Retina (tissue), 1 donor: ENCODE data around the gene EFNA2.
A peak's percentile ranks its signal among the peaks of the same experiment; 100 is the strongest.
"Not testable (repeated sequence)": the region's sequence is repeated elsewhere in the genome, so short reads cannot be mapped to it uniquely, and the experiment has no call there.

Experiments
- DNase-seq: peaks from one replicate; pipeline ENCODE4 v3.0.0-alpha.2; 2016

The EFNA2 gene

DNA sequence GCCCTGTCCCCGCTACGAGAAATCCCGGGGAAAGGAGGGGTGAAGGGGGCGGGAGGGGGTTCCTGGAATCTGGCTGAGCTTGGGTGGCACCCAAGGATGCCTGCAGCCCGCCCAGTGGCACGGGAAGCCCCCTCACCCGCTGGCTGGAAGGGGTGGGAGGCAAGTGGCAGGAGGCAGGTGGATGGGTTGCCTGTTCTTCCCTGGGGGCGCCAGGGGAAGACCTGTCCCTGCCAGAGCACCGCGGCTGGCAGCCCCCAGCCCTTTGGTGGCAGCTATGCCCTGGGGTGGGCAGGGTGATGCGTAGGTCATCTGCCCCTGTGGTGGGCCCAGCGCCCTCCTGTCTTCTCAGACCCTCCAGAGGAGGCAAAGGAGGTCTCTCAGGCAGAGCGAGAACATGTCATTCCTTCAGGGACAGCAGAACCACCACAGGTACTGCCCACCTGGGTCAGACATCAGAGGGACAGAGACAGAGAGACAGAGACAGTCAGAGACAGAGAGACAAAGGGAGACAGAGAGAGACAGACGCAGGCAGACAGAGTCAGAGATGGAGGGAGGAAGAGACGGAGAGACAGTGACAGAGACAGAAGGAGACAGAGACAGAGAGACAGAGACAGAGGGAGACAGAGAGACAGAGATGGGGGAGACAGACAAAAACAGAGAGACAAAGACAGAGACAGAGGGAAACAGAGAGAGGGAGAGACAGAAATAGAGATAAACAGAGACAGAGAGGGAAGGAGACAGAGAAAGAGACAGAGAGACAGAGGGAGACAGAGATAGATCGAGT is 36.7 kb downstream of the EFNA2 start:
- no peak for DNase-seq

- DNase-seq, result no peak
Measured at GRCh38 chr19:1324249-1324805, 38.7 kb downstream of the EFNA2 start.

DNA sequence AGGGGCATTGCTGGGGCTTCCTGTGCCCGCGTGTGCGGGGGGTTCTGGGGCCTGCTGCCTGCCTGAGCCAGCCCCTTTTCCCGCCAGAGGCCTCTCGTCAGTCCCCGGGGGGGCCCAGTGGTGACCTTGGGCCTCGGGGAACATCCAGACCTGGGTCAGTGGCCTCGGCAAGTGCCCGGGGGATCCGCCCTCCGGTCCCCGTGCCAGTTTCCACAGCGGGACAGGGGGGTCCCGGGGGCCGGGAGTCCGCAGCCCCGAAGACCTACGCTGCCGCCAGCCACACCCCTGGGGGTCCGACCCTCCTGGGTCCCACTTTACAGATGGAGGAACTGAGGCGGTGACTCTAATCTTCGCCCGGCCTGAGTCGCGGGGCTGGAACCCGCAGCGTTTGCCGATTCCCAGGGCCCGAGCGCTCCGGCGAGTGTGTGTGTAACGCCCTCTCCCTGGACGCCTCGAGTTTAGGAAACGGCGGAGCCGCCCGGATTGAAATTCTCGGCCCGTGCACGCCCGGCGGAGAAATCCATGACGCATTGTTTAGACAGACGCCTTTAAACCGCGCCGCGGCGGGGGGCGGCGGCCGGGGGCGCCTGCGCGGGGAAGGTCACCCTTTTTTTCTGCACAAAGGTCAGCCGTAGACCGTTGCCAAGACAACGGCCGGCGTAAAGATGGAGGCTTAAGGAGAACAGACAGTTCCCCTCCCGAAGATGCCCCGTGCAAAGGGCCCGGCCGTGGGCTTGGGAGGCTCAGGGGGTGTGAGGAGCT is 39.3 kb downstream of the EFNA2 start:
- peak; percentile 91 for DNase-seq

DNA sequence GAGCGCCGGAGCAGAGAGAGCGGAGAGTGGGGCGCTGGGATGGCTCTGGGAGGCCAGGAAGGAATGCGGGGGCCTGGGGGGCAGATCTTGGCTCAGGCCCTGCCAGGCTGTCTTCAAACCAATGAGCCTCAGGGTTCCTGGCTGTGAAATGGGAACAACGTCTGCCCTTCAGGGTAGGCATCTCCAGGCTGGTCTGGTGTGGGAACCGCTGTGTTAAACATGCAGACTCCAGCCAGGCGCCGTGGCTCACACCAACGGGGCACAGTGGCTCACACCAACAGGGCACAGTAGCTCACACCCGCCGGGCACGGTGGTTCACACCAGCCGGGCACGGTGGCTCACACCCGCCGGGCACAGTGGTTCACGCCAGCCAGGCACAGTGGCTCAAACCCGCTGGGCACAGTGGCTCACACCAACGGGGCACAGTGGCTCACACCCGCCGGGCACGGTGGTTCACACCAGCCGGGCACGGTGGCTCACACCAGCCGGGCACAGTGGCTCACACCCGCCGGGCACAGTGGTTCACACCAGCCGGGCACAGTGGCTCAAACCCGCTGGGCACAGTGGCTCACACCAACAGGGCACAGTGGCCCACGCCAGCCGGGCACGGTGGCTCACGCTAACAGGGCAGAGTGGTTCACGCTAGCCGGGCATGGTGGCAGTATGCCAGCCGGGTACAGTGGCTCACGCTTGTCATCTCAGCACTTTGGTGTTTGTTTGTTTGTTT is 40.1 kb downstream of the EFNA2 start:
- DNase-seq, result no peak

DNA sequence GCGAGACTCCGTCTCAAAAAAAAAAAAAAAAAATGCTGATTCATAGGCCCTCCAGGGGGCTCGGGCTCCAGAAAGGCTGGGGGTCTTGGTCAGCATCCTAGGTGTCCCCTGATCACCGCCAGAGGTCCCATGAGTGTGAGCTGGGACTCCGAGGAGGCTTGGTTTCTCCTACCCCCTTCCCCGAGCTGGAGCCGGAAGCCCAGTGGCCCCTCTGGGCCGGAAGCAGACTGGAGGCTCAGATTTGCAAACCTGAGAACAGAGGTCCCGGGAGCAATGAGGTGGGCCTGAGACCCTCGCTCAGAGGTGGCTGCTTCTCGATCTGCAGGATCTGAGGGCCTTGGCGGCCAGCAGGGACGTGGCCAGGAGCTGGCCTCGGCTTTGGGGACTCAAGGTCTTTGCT is 41.5 kb downstream of the EFNA2 start:
- DNase-seq, result no peak

DNA sequence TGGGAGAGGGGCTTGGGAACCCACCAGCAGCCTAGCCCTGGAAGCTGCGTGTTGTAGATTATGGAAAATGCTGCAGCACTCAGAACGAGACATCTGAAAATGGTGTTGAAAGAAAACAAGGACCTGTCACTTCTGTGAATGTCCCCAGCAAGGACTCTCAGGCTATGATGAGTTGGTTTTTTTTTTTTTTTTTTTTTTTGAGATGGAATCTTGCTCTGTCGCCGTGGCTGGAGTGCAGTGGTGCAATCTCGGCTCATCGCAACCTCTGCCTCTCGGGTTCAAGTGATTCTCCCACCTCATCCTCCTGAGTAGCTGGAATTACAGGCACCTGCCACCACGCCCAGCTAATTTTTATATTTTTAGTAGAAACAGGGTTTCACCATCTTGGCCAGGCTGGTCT is 46.5 kb downstream of the EFNA2 start:
- not testable (repeated sequence) for DNase-seq

- no peak for DNase-seq
Measured at GRCh38 chr19:1336079-1336684, 50.5 kb downstream of the EFNA2 start.

GRCh38 chr19:1340681-1341469 is 55.2 kb downstream of the EFNA2 start:
- no peak for DNase-seq

DNA sequence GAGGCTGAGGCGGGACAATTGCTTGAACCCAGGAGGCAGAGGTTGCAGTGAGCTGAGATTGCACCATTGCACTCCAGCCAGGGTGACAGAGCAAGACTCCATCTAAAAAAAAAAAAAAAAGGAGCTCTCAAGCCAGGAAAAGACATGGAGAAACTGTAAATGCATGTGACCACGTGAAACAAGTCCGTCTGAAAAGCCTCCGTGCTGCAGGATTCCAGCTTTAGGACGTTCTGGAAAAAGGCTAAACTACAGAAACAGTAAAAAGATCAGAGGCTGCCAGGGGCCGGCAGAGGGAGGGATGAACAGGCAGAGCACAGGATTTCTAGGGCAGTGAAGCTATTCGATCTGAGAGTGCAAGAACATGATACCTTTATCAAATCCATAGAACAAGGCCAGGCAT is 57.4 kb downstream of the EFNA2 start:
- no peak for DNase-seq

DNA sequence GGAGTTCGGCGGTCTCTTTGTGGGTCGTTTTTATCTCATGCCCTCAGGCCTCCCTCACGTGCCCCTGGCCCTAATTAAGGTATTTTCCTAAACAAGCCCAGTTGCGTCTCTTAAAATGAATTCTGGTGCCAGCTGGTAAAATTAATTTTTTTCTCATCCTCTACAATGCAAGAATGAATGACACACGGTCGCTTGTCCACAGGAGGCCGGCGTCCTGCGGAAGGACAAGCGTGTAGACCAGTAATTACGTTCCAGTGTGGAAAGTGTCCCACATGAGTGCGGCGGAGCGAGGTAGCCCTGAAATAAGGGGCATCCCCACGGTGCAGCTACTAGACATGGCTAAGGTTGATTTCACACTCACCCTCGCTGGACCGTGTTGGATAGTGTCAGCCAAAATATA is 63.5 kb downstream of the EFNA2 start:
- no peak for DNase-seq

GRCh38 chr19:1350867-1351266 is 65.2 kb downstream of the EFNA2 start:
- peak; percentile 72 for DNase-seq
